Hematopoietic multipotent progenitor cell (in vitro differentiated cells): ENCODE results near the gene UBA3. TPM values are rescaled to one million over a fixed set of nuclear protein-coding genes. Genes with fewer than 3 reads are reported as not detected.
A peak's percentile ranks its signal among the peaks of the same experiment; 100 is the strongest.

ENCODE experiments used
- DNase-seq, 3 donors: peaks; one replicate each; pipeline ENCODE4 v3.0.0-alpha.2; 2011 to 2015; ENCODE audit warnings: low read depth in 2 of 3, low spot score in 2 of 3
- total RNA-seq: library from RNA; depleted of rRNA; stranded (reverse); fragments of >200 nt; gene quantifications from one replicate; pipeline ENCODE4 v1.2.3, GENCODE V29; 2012

The UBA3 gene
- 29.1 TPM for total RNA-seq

- peak; percentile 69 to 93 (median 87) for DNase-seq
These were observed at the start of gene UBA3 for GRCh38 chr3:69080233-69080920. TSS of gene UBA3 (minus strand) at chr3:69080365. CDS start at chr3:69080353, 12 bp downstream.

GRCh38 chr3:69129531-69129930 lies 49.4 kb upstream of the UBA3 start:
- no peak for DNase-seq

DNA sequence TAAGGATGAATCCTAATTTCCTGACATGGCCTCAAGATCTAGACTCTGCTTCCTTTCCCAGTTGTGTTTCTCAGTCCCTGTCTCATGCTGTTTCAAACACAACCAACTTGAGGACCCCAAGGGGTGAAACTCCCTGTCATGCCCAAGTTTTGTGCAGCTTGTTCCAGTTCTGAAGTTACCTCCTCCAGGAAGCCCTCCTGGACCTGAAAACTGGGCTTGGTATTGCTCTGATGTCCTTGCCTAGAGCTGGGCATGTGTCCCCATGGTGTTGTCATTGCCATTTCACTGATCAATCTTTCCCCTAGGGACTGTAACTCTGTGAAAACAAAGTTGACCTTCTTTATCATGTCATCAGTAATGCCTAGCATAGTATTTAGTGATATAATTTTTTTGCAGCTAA lies 48.3 kb upstream of the UBA3 start:
- no peak for DNase-seq

GRCh38 chr3:69126999-69127398 lies 46.8 kb upstream of the UBA3 start:
- DNase-seq: no peak

DNA sequence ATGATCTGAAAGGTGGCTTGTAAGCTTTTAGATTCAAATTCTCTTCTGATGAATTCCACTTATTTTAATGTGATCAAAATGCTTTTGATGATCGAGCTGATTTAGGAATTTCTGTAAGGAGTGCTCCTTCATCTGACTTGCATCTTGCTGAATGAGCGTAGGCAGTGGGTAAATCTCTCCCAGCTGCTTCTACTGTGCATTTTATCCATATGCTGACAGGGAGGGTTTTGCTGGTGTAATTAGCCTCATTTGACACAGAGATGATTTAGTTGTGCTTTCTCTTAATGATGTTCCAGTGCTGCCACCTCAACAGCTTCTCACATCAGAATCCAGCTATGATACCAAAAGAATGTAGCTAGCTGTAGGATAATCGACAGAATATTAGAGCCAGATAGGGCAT lies 46.1 kb upstream of the UBA3 start:
- DNase-seq: no peak

DNA sequence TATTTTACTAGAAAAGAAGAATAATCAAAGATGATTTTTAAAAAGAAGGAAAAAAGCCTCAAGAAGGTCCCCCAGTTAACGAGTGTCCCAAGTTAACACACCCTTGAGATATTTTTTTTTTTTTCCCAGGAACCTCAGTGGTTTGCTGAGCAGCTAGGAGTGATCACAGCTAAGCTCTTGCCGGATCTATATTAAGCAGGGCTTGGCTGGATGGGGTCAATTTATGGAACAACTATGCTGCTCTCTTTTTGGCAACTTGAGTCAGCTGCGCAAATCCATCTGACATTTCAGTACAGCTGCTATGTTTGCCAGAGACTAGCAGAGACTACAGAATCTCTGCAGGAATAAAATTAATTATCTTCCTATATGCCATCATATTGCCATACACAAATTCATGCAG lies 42.2 kb upstream of the UBA3 start, which contains the start of gene LMOD3:
Gene LMOD3 (minus strand): TSS at position 193 of the 400 bp plus-strand sequence. CDS start 209 bp downstream, outside the sequence.
- DNase-seq: no peak

- DNase-seq: no peak
These were observed 41.8 kb upstream of the UBA3 start for GRCh38 chr3:69121950-69122349.

DNA sequence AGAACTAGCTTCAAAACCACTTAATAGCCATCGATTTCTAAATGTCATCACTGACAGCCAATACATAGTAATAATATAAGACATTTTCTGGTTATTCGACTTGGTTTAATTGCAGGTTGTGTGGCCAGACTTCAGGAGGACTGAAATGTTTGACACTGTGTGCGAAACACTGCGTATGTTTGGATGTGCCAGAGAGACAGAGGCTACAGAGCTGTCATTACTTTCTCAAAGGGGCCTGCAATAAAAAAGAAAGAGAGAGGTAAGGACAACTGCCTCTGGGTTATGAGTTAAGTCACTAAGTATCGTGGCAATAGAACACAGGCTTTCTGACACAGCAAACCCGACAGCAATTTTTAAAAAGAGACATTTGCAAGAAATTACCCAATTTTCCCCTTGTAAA lies 41.3 kb upstream of the UBA3 start:
- DNase-seq: no peak

DNA sequence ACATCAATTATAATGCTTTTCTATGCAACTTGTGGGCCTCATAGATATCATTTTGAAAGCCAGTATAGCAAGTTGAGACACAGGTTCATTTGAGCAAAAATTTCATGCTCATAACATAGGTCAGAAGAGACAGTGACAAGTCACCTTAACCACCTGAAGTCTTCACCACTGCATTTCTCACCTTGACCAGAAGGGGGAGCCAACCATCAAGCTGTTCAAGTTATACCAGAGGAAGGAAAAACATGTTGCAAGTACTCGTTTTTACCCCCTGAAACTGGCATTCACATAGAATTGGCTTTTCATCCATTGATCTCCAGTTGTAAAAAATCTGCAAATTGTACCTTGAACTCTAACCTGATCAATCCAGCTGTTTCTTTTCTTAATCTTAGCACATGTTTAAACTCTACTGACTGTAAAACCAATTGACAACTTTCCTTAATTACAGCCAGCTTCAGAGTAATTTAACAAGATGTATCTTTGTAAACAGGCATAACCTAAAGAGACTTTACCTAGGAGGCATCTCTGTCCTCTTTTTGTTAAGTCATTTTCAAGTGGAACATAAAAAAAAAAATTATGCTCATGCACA lies 40.8 kb upstream of the UBA3 start:
- DNase-seq: peak; percentile 62 to 88 (median 77)

- no peak for DNase-seq
These were observed 39.5 kb upstream of the UBA3 start for GRCh38 chr3:69119681-69120080.

GRCh38 chr3:69119138-69119537 lies 39.0 kb upstream of the UBA3 start:
- DNase-seq: no peak

GRCh38 chr3:69118555-69118954 lies 38.4 kb upstream of the UBA3 start:
- no peak for DNase-seq

DNA sequence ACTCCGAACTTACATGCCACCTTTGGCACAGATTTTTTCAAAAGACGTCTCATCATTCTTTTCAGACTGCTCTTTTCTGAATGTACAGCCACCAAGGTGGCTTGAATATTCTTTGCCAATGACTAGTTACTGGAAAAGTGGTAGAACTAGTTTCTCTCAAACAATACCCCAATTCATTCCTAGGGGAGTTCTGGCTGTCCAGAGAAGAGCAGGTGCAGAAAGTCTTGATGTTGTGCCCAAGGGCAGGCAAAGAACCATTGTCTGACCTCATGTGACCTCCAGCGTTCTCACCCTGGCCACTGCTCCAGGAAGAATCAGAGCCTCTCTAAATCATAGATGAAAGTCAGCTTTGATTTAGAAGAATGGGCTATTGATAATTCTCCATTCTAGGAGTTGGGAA lies 36.7 kb upstream of the UBA3 start:
- no peak for DNase-seq

GRCh38 chr3:69116162-69116561 lies 36.0 kb upstream of the UBA3 start:
- DNase-seq: no peak

DNA sequence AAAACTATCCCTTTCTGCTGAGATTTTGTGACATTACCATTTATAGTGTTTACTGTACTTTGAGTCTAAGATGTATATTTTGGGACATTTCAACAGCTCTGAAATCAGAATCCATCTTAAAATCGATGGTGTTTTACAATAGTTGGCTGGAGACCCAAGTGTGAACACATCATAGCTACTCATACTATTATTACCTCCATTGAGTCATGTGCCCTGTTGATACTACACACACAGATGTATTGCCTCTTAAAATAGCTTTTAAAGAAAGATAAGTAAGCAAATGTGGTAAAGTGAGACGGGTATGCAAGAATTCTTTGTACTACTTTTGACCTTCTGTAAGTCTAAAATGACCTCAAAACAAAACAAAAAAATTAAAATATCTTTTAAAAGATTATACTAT lies 35.6 kb upstream of the UBA3 start:
- DNase-seq: no peak

- DNase-seq: no peak
These were observed 33.4 kb upstream of the UBA3 start for GRCh38 chr3:69113536-69113935.

- no peak for DNase-seq
These were observed 30.9 kb upstream of the UBA3 start for GRCh38 chr3:69110941-69111546.

GRCh38 chr3:69108811-69109210 lies 28.6 kb upstream of the UBA3 start:
- DNase-seq: peak in 1 of 3 donors; percentile 59

- DNase-seq: peak in 1 of 3 donors; percentile 9
These were observed 27.7 kb upstream of the UBA3 start for GRCh38 chr3:69107841-69108240.

DNA sequence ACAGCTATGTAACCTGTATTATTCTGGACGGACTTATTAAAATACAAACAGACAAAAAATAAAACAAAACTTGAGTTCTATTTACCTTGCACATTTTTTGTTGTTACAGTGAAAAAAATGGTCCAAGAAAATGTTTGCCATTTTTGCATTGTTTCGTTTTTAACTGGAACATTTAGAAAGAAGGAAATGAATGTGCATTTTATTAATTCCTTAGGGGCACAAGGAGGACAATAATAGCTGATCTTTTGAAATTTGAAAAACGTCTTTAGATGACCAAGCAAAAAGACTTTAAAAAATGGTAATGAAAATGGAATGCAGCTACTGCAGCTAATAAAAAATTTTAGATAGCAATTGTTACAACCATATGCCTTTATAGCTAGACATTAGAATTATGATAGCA lies 25.2 kb upstream of the UBA3 start:
- DNase-seq: peak in 1 of 3 donors; percentile 13

GRCh38 chr3:69104586-69104985 lies 24.4 kb upstream of the UBA3 start:
- DNase-seq: no peak

DNA sequence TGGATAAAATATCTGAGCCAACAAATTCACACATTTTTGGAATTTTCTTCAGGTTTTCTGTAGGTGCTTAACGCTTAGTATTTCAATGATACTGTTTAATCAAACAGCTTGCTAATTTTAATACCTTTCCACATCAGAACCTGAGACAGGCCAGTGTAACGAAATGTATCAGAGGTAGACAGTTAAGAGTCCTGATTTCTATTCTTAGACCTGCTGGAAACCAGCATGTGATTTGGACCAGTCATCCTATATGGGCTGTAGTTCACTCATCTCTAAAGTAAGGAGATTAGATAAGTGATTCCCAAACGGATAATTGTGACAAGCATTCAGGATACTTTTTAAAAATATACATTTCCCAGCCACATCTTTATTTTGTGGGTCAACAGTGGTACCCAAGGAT lies 23.0 kb upstream of the UBA3 start:
- no peak for DNase-seq
